Suprapubic skin (tissue), 4 donors: ENCODE measurements around the gene DEPDC5.

ENCODE experiments used
- CTCF ChIP-seq, 2 donors: fragments of 200-600 bp in 1 of 2; fragments of 450-650 bp in 1 of 2; sonication (generic) in 1 of 2; IDR thresholded peaks; one replicate each; pipeline ENCODE4 v1.5.1; 2016 to 2019; ENCODE audit warnings: antibody characterized with exemption in 2 of 2, mild to moderate bottlenecking in 1 of 2, moderate library complexity in 1 of 2
- EP300 ChIP-seq: sonication (generic); formaldehyde crosslinking; IDR thresholded peaks from one replicate; pipeline ENCODE4 v1.6.1; 2017; ENCODE audit warnings: antibody characterized with exemption
- POLR2AphosphoS5 ChIP-seq, 3 donors: sonication (generic); formaldehyde crosslinking; IDR thresholded peaks; one replicate each; pipeline ENCODE4 v1.6.1; 2017; ENCODE audit warnings: antibody characterized with exemption in 3 of 3

DNA sequence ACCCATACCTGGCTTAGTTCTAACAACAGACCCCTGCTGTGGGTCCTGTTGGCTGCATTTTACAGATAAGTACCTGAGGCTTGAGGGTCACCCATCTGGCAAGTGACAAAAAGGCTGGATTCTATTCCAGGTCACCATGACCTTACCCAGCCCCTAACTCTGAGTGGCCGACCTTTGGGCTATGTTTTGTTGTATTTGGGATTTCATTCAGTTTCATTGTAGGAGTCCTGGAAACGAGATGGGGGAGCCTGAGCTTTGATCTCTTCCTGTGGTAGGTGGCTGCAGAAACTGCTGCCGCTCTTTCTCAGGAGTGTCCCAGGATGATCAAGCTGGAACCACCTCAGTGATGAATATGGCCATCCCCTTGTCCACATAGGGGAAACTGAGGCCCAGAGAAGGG is 165.9 kb downstream of the DEPDC5 start:
- TF ChIP-seq CTCF (IDR thresholded peaks at IDR 0.05) (no peak), POLR2AphosphoS5 (IDR thresholded peaks at IDR 0.05) (no peak), EP300 (no peak)
